Retinal pigment epithelial cell (primary cell): ENCODE results near the gene PDGFC.

Experiments
- DNase-seq: peaks from one replicate; pipeline ENCODE4 v3.0.0-alpha.2; 2010; ENCODE audit warnings: low read depth
- H3K4me3 ChIP-seq: 2 replicates; pipeline ENCODE4 v1.5.1; 2011; ENCODE audit warnings: mild to moderate bottlenecking, low read length, control low read depth, moderate library complexity
- TF ChIP-seq, protein P1 (sequence below): conservative IDR thresholded peaks from 2 replicates; pipeline ENCODE4 v1.5.1; 2011; ENCODE audit warnings: low read depth, low read length, control low read depth, inconsistent platforms

PDGFC gene

DNA sequence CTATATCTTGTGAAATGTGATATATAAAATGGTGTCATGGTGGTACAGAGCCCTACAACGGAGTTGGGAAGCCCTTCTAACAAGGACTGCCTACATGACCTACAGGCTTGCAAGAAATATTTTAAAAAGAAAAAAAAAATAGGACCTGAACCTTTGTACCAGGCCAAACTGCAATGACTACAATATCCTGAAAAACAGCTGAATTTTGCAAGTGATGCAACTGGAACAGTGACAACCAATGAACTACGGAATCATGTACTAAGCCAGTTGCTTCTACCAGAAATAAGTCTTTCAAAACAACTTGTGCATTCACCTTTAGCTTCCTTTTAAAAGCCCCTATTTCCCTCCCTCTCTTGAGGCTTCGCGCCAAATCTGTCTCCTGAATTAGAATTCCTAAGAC lies 58.4 kb downstream of the PDGFC start:
- no peak for DNase-seq
- TF ChIP-seq, protein P1, sequence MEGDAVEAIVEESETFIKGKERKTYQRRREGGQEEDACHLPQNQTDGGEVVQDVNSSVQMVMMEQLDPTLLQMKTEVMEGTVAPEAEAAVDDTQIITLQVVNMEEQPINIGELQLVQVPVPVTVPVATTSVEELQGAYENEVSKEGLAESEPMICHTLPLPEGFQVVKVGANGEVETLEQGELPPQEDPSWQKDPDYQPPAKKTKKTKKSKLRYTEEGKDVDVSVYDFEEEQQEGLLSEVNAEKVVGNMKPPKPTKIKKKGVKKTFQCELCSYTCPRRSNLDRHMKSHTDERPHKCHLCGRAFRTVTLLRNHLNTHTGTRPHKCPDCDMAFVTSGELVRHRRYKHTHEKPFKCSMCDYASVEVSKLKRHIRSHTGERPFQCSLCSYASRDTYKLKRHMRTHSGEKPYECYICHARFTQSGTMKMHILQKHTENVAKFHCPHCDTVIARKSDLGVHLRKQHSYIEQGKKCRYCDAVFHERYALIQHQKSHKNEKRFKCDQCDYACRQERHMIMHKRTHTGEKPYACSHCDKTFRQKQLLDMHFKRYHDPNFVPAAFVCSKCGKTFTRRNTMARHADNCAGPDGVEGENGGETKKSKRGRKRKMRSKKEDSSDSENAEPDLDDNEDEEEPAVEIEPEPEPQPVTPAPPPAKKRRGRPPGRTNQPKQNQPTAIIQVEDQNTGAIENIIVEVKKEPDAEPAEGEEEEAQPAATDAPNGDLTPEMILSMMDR = no peak

GRCh38 chr4:156909010-156909409 lies 62.6 kb downstream of the PDGFC start:
- TF ChIP-seq, protein P1 = no peak
- DNase-seq = no peak
- H3K4me3 ChIP-seq = no peak overlapping the region

More for the DNA sequence above, 58.4 kb downstream of the PDGFC start:
- H3K4me3 ChIP-seq = no peak overlapping the region

GRCh38 chr4:156906325-156906724 lies 65.3 kb downstream of the PDGFC start:
- no peak for DNase-seq
- TF ChIP-seq, protein P1 = no peak
- H3K4me3 ChIP-seq = no peak overlapping the region

DNA sequence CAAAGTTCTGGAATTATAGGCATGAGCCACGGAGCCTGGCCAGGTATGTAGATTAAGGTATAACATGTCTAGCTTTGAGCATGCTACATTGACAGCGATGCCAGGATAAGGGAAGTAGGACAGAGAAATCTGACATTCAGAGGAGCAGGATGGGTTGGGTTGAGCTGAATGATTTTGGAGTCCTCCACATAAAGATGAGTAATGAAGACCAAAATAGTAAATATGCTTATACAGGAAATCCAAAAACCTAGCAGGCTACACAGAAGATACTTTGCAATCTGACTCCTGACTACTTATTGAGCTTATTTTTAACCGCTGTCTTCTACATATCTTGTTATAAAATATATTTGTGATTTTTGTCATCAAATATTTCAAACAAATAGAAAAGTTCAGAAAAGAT lies 69.7 kb downstream of the PDGFC start:
- DNase-seq = no peak
- H3K4me3 ChIP-seq = no peak overlapping the region
- TF ChIP-seq, protein P1 = no peak

GRCh38 chr4:156898373-156899117 lies 73.1 kb downstream of the PDGFC start:
- no peak for DNase-seq
- TF ChIP-seq, protein P1 = no peak
- no peak overlapping the region for H3K4me3 ChIP-seq

DNA sequence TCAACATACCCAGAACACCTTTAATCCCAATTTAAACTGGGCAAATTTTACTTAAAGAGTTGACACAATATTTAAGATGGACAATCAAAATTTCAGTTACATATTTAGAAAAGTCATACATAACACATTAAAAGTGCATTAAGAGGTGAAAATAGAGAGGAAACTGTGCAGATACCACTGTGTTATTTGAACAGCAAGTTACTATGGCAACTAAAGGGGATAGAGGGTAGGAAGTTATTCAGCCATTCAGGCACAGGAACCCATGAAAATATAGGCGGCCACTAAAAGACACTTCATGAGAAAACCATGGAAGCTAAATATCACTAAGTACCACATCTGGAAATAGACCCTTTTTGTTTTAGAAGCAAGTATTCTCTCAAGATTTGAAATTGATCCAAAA lies 75.1 kb downstream of the PDGFC start:
- DNase-seq = no peak
- TF ChIP-seq, protein P1 = no peak
- no peak overlapping the region for H3K4me3 ChIP-seq

DNA sequence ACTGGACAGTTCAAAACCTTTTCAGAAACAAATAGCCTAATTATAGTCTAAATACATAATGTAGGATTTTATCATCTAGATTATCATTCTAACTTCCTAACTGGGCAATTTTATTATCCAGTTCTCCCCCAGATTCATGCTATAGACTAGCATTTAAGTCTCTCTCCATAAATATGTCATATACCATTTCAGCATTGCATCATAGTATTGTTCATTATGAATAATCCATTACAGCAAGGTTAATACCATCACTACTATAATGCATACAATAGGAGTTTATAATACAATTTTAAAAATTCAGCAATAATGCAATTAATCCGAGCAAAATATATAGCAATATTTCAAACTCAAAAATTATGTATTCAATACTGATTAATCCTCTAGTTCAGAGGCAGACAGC lies 77.4 kb downstream of the PDGFC start:
- no peak for DNase-seq
- TF ChIP-seq, protein P1 = no peak
- H3K4me3 ChIP-seq = no peak overlapping the region
